Measurements from ENCODE around the gene MOBP. TPM values are rescaled to one million over a fixed set of nuclear protein-coding genes. Genes with fewer than 3 reads are reported as not detected.

Gene MOBP
- total RNA-seq, 4 donors from 2014 or later, result 0.20 to 2.5 (median 0.87) TPM; not detected in 1

GRCh38 chr3:39505866-39506742 is 38.6 kb downstream of the MOBP start:
- Histone ChIP-seq H3K36me3 (no peaks in the 10 kb centered on the region), H3K4me1 (no peaks in the 10 kb centered on the region), H3K4me3 (no peak overlapping the region), H3K9me3 (no peaks in the 10 kb centered on the region), H3K27me3 (peaks cover 0 to 14% of the 10 kb centered on the region in 2 donors), H3K27ac (no peak overlapping the region)
- no peak for DNase-seq (ENCODE audit: low spot score in 2 of 2)
- 42 to 45% methylated on average over 12 of the region's 12 CpGs for WGBS, 2 donors
- TF ChIP-seq, protein P1, sequence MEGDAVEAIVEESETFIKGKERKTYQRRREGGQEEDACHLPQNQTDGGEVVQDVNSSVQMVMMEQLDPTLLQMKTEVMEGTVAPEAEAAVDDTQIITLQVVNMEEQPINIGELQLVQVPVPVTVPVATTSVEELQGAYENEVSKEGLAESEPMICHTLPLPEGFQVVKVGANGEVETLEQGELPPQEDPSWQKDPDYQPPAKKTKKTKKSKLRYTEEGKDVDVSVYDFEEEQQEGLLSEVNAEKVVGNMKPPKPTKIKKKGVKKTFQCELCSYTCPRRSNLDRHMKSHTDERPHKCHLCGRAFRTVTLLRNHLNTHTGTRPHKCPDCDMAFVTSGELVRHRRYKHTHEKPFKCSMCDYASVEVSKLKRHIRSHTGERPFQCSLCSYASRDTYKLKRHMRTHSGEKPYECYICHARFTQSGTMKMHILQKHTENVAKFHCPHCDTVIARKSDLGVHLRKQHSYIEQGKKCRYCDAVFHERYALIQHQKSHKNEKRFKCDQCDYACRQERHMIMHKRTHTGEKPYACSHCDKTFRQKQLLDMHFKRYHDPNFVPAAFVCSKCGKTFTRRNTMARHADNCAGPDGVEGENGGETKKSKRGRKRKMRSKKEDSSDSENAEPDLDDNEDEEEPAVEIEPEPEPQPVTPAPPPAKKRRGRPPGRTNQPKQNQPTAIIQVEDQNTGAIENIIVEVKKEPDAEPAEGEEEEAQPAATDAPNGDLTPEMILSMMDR (IDR thresholded peaks at IDR 0.05), result no peak
- TF ChIP-seq EP300 (IDR thresholded peaks at IDR 0.05) (no peak), POLR2A (IDR thresholded peaks at IDR 0.05) (no peak)

GRCh38 chr3:39506863-39507262 is 39.4 kb downstream of the MOBP start:
- Histone ChIP-seq H3K4me3 (no peak overlapping the region), H3K27me3 (peaks cover 0 to 11% of the 10 kb centered on the region in 2 donors), H3K4me1 (no peaks in the 10 kb centered on the region), H3K27ac (no peak overlapping the region), H3K36me3 (no peaks in the 10 kb centered on the region), H3K9me3 (no peaks in the 10 kb centered on the region)
- TF ChIP-seq POLR2A (IDR thresholded peaks at IDR 0.05), result no peak
- TF ChIP-seq, protein P1 (IDR thresholded peaks at IDR 0.05), result no peak
- no peak for TF ChIP-seq EP300 (IDR thresholded peaks at IDR 0.05)
- DNase-seq (ENCODE audit: low spot score in 2 of 2), result no peak
- 41 to 44% methylated on average over 1 of the region's 1 CpG for WGBS, 2 donors

DNA sequence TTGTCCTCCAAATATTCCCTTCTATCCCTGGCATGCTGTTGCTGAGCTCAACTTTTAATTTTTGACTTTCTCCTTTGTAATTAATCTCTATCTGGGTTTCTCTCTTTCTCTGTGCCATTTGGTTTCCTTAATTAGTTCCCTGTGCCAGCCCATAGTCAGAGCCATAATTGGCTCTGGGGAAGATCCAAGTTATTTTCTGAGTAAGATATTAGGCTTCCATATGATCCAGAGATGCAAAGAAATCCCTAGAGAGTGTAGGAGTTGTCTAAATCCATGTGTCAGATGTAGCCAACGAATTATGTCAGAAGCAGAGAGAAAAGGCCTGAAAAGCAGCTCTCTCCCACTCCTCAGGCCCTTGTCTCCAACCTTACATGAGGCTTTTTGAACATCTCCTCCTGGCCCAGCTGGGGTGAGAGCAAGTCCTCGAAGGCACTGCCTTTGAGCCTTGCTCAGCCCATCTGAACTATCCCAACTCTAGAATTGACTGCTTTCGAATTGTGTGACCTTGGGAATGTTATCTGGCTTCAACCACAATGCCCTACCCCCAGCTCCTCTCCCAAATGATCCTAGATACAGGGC is 46.4 kb downstream of the MOBP start:
- Histone ChIP-seq H3K4me1 (no peaks in the 10 kb centered on the region), H3K27me3 (no peaks in the 10 kb centered on the region), H3K27ac (no peak overlapping the region), H3K9me3 (no peaks in the 10 kb centered on the region), H3K4me3 (no peak overlapping the region), H3K36me3 (no peaks in the 10 kb centered on the region)
- 71 to 79% methylated on average over 3 of the region's 3 CpGs for WGBS, 2 donors
- TF ChIP-seq, protein P1 (IDR thresholded peaks at IDR 0.05), result no peak
- TF ChIP-seq EP300 (IDR thresholded peaks at IDR 0.05) (no peak), POLR2A (IDR thresholded peaks at IDR 0.05) (no peak)
- no peak for DNase-seq (ENCODE audit: low spot score in 2 of 2)

DNA sequence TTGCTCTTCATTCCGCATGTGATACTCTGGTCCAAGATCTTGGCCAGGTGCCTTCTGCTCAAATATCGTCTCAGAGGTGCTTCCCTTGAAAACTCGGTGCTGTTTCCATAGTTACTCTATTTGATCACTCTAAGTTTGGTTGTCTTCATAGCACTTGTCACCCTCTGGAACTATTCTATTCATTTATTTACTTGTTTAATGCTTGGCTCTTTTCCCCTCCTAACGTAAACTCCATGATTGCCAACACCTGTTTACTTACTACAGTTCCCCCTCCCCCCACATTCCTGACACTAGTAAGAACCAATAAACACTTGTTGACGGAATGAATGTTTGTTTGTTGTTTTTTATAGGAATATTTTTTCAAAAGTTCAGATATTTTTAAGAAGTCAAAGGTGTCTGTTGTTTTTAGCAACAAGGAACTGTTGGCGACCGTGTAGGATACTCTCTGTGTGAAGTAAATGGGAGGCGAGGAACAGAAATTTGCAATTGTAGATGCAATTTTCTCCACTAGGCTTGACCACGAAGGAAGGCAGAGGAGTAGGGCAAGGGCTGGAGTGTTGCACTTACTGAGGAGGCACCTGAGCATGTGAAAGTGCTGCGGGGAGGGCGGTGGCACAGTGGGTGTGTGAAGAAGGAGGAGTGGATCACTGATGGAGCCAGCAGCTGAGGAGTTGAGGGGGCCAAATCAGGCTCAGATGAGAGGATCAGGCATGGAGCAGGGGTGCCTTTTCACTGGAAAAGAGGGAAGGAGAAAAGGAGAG is 48.4 kb downstream of the MOBP start:
- no peaks in the 10 kb centered on the region for H3K4me1 ChIP-seq
- DNase-seq (ENCODE audit: low spot score in 2 of 2), result no peak
- 69 to 70% methylated on average over 11 of the region's 11 CpGs for WGBS, 2 donors
- H3K27me3 ChIP-seq, result no peaks in the 10 kb centered on the region
- H3K9me3 ChIP-seq, result no peaks in the 10 kb centered on the region
- no peaks in the 10 kb centered on the region for H3K36me3 ChIP-seq
- TF ChIP-seq, protein P1 (IDR thresholded peaks at IDR 0.05), result no peak
- TF ChIP-seq EP300 (IDR thresholded peaks at IDR 0.05) (no peak), POLR2A (IDR thresholded peaks at IDR 0.05) (no peak)
- H3K27ac ChIP-seq, result no peak overlapping the region
- H3K4me3 ChIP-seq, result no peak overlapping the region
